ENCODE data around the gene CHCHD5.
"Not testable (repeated sequence)": the region's sequence is repeated elsewhere in the genome, so short reads cannot be mapped to it uniquely, and the experiment has no call there.

CHCHD5 gene

GRCh38 chr2:112602917-112603316 is 18.5 kb downstream of the CHCHD5 start:
- Mint-ChIP-seq H3K9me3 (no peaks in the 10 kb centered on the region), H3K4me1 (peaks cover 5% of the 10 kb centered on the region), H3K4me3 (no peak overlapping the region), H3K27ac (no peak overlapping the region), H3K36me3 (no peaks in the 10 kb centered on the region), H3K27me3 (no peaks in the 10 kb centered on the region)
- DNase-seq: no peak
- CTCF ChIA-PET: interaction anchor here (2.7 to 15.4 kb wide), 3 partner anchors 23 to 124 kb away, joined by 14 to 213 read pairs (median 49); no protein-coding TSS in a partner anchor

DNA sequence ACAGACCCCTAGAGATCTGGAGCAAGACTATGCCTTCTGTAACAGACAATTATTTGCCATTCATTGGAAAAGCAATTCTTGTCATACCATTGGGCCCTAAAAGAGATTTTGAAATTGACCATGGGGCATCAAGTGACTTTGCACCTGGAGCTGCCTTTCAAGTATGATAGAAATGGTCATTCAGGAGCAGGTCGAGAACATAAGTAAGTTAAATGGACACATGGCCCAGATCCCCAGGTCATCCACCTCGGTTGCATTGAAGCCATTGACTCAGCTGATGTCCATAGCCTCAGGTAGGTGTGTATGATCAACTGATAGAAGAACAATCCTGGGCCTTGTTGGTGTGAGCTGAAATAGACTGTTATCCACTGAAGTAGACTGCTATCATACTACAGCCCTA is 19.3 kb downstream of the CHCHD5 start:
- CTCF ChIA-PET: interaction anchor here (2.7 to 15.4 kb wide), 3 partner anchors 23 to 124 kb away, joined by 14 to 213 read pairs (median 49); no protein-coding TSS in a partner anchor
- no peak overlapping the region for H3K27ac Mint-ChIP-seq

GRCh38 chr2:112604952-112605351 is 20.5 kb downstream of the CHCHD5 start:
- no peak for DNase-seq
- H3K27ac Mint-ChIP-seq: no peak overlapping the region
- H3K9me3 Mint-ChIP-seq: peaks cover 3% of the 10 kb centered on the region
- peaks cover 5% of the 10 kb centered on the region for H3K27me3 Mint-ChIP-seq
- CTCF ChIA-PET: interaction anchor here (1.1 to 15.4 kb wide), 3 partner anchors 86 to 122 kb away, joined by 3 to 213 read pairs (median 14); no protein-coding TSS in a partner anchor
- H3K36me3 Mint-ChIP-seq: no peaks in the 10 kb centered on the region
- no peak overlapping the region for H3K4me3 Mint-ChIP-seq
- peaks cover 3% of the 10 kb centered on the region for H3K4me1 Mint-ChIP-seq

More for the DNA sequence above, 19.3 kb downstream of the CHCHD5 start:
- H3K4me1 Mint-ChIP-seq: peaks cover 5% of the 10 kb centered on the region
- no peaks in the 10 kb centered on the region for H3K27me3 Mint-ChIP-seq
- no peak overlapping the region for H3K4me3 Mint-ChIP-seq
- no peaks in the 10 kb centered on the region for H3K9me3 Mint-ChIP-seq
- no peaks in the 10 kb centered on the region for H3K36me3 Mint-ChIP-seq
- no peak for DNase-seq

DNA sequence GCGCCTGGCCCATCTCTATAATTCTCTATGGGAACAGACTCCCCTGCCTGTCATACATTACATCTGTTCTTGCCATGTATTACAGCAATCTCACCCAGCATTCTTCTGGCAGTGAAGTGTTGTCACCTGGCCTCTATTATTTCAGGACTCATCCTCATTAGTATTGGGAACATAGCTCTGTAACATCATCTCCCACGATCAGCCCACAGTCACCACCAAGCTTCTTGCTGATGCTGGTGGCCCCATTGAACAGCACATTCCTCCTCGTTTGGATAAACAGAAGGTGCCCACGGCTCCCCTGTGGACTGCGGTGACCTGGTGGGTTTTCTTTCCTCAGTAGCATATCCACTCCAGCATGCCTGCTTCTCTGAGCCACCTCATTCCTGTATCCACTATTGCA is 21.5 kb downstream of the CHCHD5 start:
- peaks cover 10% of the 10 kb centered on the region for H3K27me3 Mint-ChIP-seq
- no peak for DNase-seq
- no peaks in the 10 kb centered on the region for H3K4me1 Mint-ChIP-seq
- H3K4me3 Mint-ChIP-seq: no peak overlapping the region
- no peaks in the 10 kb centered on the region for H3K36me3 Mint-ChIP-seq
- CTCF ChIA-PET: interaction anchor here (1.0 to 15.4 kb wide), 2 partner anchors 20 to 121 kb away, joined by 3 to 213 read pairs; no protein-coding TSS in a partner anchor
- H3K9me3 Mint-ChIP-seq: peaks cover 4% of the 10 kb centered on the region
- H3K27ac Mint-ChIP-seq: no peak overlapping the region

DNA sequence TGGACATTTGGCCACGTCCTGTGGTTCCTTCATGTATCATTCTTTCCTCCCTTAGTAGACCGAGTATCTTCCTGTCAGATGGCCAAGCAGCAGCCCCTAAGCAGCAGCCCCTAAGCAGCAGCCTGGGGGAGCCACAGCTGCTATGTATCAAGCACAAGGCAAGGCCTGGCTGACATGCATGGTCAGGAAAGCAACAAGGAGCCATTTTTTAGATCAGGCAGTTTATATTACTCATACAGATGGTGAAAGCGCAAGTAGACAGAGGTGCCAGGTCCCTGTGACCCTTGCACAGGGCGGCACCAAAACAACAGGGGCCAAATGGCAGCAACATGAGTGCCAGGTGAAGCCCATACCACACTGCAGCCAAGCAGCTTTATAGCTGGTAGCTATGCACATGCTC is 22.1 kb downstream of the CHCHD5 start:
- CTCF ChIA-PET: interaction anchor here (1.0 to 15.4 kb wide), 2 partner anchors 20 to 121 kb away, joined by 3 to 213 read pairs; no protein-coding TSS in a partner anchor
- DNase-seq: no peak
- Mint-ChIP-seq H3K27me3 (peaks cover 16% of the 10 kb centered on the region), H3K36me3 (no peaks in the 10 kb centered on the region), H3K4me1 (no peaks in the 10 kb centered on the region), H3K27ac (no peak overlapping the region), H3K4me3 (no peak overlapping the region), H3K9me3 (peaks cover 4% of the 10 kb centered on the region)

- Mint-ChIP-seq H3K27ac (no peak overlapping the region), H3K27me3 (peaks cover 23% of the 10 kb centered on the region), H3K9me3 (peaks cover 4% of the 10 kb centered on the region), H3K36me3 (no peaks in the 10 kb centered on the region), H3K4me3 (no peak overlapping the region), H3K4me1 (no peaks in the 10 kb centered on the region)
- CTCF ChIA-PET: interaction anchor here (15.4 kb wide), 1 partner anchor 119 kb away, joined by 213 read pairs; no protein-coding TSS in a partner anchor
- DNase-seq: no peak
Measured at GRCh38 chr2:112607680-112608438, 23.4 kb downstream of the CHCHD5 start.

GRCh38 chr2:112609320-112609719 is 24.9 kb downstream of the CHCHD5 start:
- CTCF ChIA-PET, H3K4me3 Mint-ChIP-seq, DNase-seq, H3K27ac Mint-ChIP-seq, H3K9me3 Mint-ChIP-seq, H3K4me1 Mint-ChIP-seq, H3K36me3 Mint-ChIP-seq: not testable (repeated sequence)
- H3K27me3 Mint-ChIP-seq: peaks cover 38% of the 10 kb centered on the region

- peaks cover 50% of the 10 kb centered on the region for H3K27me3 Mint-ChIP-seq
- H3K4me1 Mint-ChIP-seq, H3K4me3 Mint-ChIP-seq, H3K9me3 Mint-ChIP-seq, DNase-seq, CTCF ChIA-PET, H3K36me3 Mint-ChIP-seq, H3K27ac Mint-ChIP-seq: not testable (repeated sequence)
Measured at GRCh38 chr2:112612283-112612682, 27.9 kb downstream of the CHCHD5 start.

GRCh38 chr2:112614201-112614840 is 29.9 kb downstream of the CHCHD5 start:
- DNase-seq: no peak
- Mint-ChIP-seq H3K4me1 (no peaks in the 10 kb centered on the region), H3K27ac (no peak overlapping the region), H3K4me3 (no peak overlapping the region), H3K27me3 (peaks cover 50% of the 10 kb centered on the region), H3K36me3 (no peaks in the 10 kb centered on the region), H3K9me3 (peaks cover 4% of the 10 kb centered on the region)
- CTCF ChIA-PET: interaction anchor here (0.9 kb wide), 1 partner anchor 74 kb away, joined by 3 read pairs; no protein-coding TSS in a partner anchor

- no peak for DNase-seq
- Mint-ChIP-seq H3K36me3 (no peaks in the 10 kb centered on the region), H3K9me3 (no peaks in the 10 kb centered on the region), H3K27ac (no peak overlapping the region), H3K27me3 (peaks cover 45% of the 10 kb centered on the region), H3K4me1 (no peaks in the 10 kb centered on the region), H3K4me3 (no peak overlapping the region)
- CTCF ChIA-PET: interaction anchor here (0.9 kb wide), 1 partner anchor 73 kb away, joined by 3 read pairs; no protein-coding TSS in a partner anchor
Measured at GRCh38 chr2:112615051-112615450, 30.6 kb downstream of the CHCHD5 start.

GRCh38 chr2:112615798-112616197 is 31.4 kb downstream of the CHCHD5 start:
- CTCF ChIA-PET, H3K36me3 Mint-ChIP-seq, DNase-seq, H3K4me3 Mint-ChIP-seq, H3K9me3 Mint-ChIP-seq, H3K4me1 Mint-ChIP-seq, H3K27ac Mint-ChIP-seq: not testable (repeated sequence)
- H3K27me3 Mint-ChIP-seq: peaks cover 50% of the 10 kb centered on the region

DNA sequence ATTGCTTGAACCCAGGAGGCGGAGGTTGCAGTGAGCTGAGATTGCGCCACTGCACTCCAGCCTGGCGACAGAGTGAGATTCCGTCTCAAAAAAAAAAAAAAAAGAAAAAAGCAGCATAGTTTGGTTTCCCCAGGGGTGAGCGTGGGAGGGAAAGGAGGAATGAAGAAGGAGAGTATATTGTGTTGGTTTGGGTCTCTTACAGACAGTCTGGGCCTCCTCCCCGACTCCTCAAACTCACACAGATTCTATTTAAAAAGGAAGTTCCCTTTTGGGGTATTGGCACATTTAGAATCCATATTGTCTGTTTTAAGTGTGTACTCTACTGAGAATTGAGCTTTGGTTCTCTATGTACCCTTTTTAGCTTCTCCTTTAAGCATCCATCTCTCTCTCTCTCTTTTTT is 34.0 kb downstream of the CHCHD5 start:
- H3K9me3 Mint-ChIP-seq: no peaks in the 10 kb centered on the region
- CTCF ChIA-PET: interaction anchor here (0.7 kb wide), 1 partner anchor 631 kb away, joined by 3 read pairs; no protein-coding TSS in a partner anchor
- H3K4me3 Mint-ChIP-seq: no peak overlapping the region
- peaks cover 38% of the 10 kb centered on the region for H3K27me3 Mint-ChIP-seq
- H3K4me1 Mint-ChIP-seq: peaks cover 12% of the 10 kb centered on the region
- no peak for DNase-seq
- H3K27ac Mint-ChIP-seq: no peak overlapping the region
- H3K36me3 Mint-ChIP-seq: no peaks in the 10 kb centered on the region

DNA sequence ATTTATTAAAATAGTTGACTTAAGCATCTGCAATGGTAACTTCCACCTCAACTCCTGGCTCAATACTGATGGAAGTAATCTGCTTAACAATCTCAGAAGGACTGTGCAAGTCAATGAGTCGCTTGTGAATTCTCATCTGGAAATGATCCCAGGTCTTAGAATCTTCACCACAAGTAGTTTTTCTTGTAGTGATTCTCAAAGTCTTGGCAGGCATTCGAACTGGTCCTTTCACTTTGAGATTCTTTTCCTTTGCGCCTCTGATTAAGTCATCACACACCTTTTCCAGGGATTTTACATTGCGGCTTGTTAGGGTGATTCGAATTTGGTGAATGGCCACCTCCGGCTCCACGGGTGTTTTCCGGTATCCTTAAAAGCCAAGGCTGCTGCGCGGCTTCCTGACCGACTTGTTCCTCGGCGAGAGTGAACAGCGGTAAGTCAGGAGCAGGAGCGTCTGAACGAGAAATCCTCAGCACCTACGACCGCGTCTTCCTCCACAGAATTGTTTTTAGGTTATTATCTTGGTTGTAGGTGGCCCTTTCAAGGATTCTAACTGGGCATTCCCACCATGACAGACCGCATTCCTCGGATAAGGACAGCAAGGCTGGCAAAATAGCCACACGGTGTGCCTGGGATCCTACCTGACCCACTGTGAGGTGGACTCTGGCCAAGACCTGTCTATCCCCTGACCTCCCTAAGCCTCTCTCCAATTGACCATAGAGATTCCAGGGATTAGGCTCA is 37.5 kb downstream of the CHCHD5 start:
- Mint-ChIP-seq H3K4me3 (no peak overlapping the region), H3K36me3 (no peaks in the 10 kb centered on the region), H3K4me1 (peaks cover 45% of the 10 kb centered on the region), H3K27ac (no peak overlapping the region), H3K27me3 (peaks cover 17% of the 10 kb centered on the region), H3K9me3 (no peaks in the 10 kb centered on the region)
- CTCF ChIA-PET: interaction anchor here (11.3 kb wide), 1 partner anchor 105 kb away, joined by 193 read pairs; no protein-coding TSS in a partner anchor
- no peak for DNase-seq

DNA sequence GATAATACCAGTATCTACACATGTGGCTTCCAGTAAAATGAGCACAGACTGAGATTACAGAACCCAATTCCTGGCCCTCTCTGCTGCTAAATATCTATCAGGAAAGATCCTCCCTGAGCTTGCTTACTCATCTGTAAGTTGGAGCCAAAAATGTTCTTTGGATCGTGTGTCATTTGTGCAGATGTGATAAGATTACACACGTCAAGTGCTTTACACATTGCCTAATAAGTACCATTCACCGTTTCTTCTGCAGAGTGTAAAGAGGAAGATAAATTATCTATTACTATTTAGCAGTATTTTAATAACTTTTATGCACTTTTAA is 38.1 kb downstream of the CHCHD5 start:
- H3K36me3 Mint-ChIP-seq: no peaks in the 10 kb centered on the region
- CTCF ChIA-PET: interaction anchor here (0.6 to 11.3 kb wide), 3 partner anchors 25 to 105 kb away, joined by 3 to 193 read pairs (median 4); no protein-coding TSS in a partner anchor
- no peak for DNase-seq

More for the DNA sequence above, 38.1 kb downstream of the CHCHD5 start:
- H3K27ac Mint-ChIP-seq: no peak overlapping the region
- H3K4me3 Mint-ChIP-seq: no peak overlapping the region
- H3K4me1 Mint-ChIP-seq: peaks cover 50% of the 10 kb centered on the region
- H3K27me3 Mint-ChIP-seq: peaks cover 17% of the 10 kb centered on the region
- H3K9me3 Mint-ChIP-seq: no peaks in the 10 kb centered on the region
